ENCODE measurements around the gene CLASP1.
A peak's percentile ranks its signal among the peaks of the same experiment; 100 is the strongest.
"Not testable (repeated sequence)": the region's sequence is repeated elsewhere in the genome, so short reads cannot be mapped to it uniquely, and the experiment has no call there.

Gene CLASP1

GRCh38 chr2:121643877-121644276 lies 5.4 kb downstream of the CLASP1 start:
- TF ChIP-seq SPI1 (IDR thresholded peaks at IDR 0.05; ENCODE audit: borderline replicate concordance, low read depth) (no peak), CTCF (IDR thresholded peaks at IDR 0.05; ENCODE audit: insufficient read depth, low read length) (no peak), POLR2AphosphoS5 (IDR thresholded peaks at IDR 0.05; ENCODE audit: low read depth) (no peak), GABPA (IDR thresholded peaks at IDR 0.05; ENCODE audit: low read depth) (no peak), REST (IDR thresholded peaks at IDR 0.05; ENCODE audit: insufficient replicate concordance, low read depth) (no peak)
- no peaks in the 10 kb centered on the region for H3K27me3 ChIP-seq (ENCODE audit: insufficient read depth, poor library complexity, severe bottlenecking)
- H3K27ac ChIP-seq (replicated peaks) = no peak overlapping the region
- no peak overlapping the region for H3K4me3 ChIP-seq (replicated peaks; ENCODE audit: insufficient read depth, low read length)
- DNase-seq (ENCODE audit: low read depth in 1 of 2, low spot score in 1 of 2) = no peak

- no peak overlapping the region for H3K4me3 ChIP-seq (replicated peaks; ENCODE audit: insufficient read depth, low read length)
- TF ChIP-seq SPI1 (IDR thresholded peaks at IDR 0.05; ENCODE audit: borderline replicate concordance, low read depth) (no peak), POLR2AphosphoS5 (IDR thresholded peaks at IDR 0.05; ENCODE audit: low read depth) (no peak), CTCF (IDR thresholded peaks at IDR 0.05; ENCODE audit: insufficient read depth, low read length) (no peak), GABPA (IDR thresholded peaks at IDR 0.05; ENCODE audit: low read depth) (no peak), REST (IDR thresholded peaks at IDR 0.05; ENCODE audit: insufficient replicate concordance, low read depth) (no peak)
- H3K27ac ChIP-seq (replicated peaks) = no peak overlapping the region
- no peak for DNase-seq (ENCODE audit: low read depth in 1 of 2, low spot score in 1 of 2)
- no peaks in the 10 kb centered on the region for H3K27me3 ChIP-seq (ENCODE audit: insufficient read depth, poor library complexity, severe bottlenecking)
Observed at GRCh38 chr2:121640380-121641316, 8.6 kb downstream of the CLASP1 start.

- DNase-seq (ENCODE audit: low read depth in 1 of 2, low spot score in 1 of 2); H3K27ac ChIP-seq (replicated peaks); H3K27me3 ChIP-seq (ENCODE audit: insufficient read depth, poor library complexity, severe bottlenecking); H3K4me3 ChIP-seq (replicated peaks; ENCODE audit: insufficient read depth, low read length): not testable (repeated sequence)
Observed at GRCh38 chr2:121639846-121640245, 9.4 kb downstream of the CLASP1 start.

GRCh38 chr2:121638333-121638732 lies 10.9 kb downstream of the CLASP1 start:
- Histone ChIP-seq H3K4me3 (replicated peaks; ENCODE audit: insufficient read depth, low read length) (no peak overlapping the region), H3K27ac (replicated peaks) (no peak overlapping the region), H3K27me3 (ENCODE audit: insufficient read depth, poor library complexity, severe bottlenecking) (no peaks in the 10 kb centered on the region)
- DNase-seq (ENCODE audit: low read depth in 1 of 2, low spot score in 1 of 2) = peak; percentile 14 to 45
- TF ChIP-seq SPI1 (IDR thresholded peaks at IDR 0.05; ENCODE audit: borderline replicate concordance, low read depth) (no peak), REST (IDR thresholded peaks at IDR 0.05; ENCODE audit: insufficient replicate concordance, low read depth) (no peak), CTCF (IDR thresholded peaks at IDR 0.05; ENCODE audit: insufficient read depth, low read length) (no peak), POLR2AphosphoS5 (IDR thresholded peaks at IDR 0.05; ENCODE audit: low read depth) (no peak), GABPA (IDR thresholded peaks at IDR 0.05; ENCODE audit: low read depth) (no peak)

Measured in HL-60 (cell line).